ENCODE data around the gene HNRNPL.
"Not testable (repeated sequence)": the region's sequence is repeated elsewhere in the genome, so short reads cannot be mapped to it uniquely, and the experiment has no call there.

HNRNPL gene

DNA sequence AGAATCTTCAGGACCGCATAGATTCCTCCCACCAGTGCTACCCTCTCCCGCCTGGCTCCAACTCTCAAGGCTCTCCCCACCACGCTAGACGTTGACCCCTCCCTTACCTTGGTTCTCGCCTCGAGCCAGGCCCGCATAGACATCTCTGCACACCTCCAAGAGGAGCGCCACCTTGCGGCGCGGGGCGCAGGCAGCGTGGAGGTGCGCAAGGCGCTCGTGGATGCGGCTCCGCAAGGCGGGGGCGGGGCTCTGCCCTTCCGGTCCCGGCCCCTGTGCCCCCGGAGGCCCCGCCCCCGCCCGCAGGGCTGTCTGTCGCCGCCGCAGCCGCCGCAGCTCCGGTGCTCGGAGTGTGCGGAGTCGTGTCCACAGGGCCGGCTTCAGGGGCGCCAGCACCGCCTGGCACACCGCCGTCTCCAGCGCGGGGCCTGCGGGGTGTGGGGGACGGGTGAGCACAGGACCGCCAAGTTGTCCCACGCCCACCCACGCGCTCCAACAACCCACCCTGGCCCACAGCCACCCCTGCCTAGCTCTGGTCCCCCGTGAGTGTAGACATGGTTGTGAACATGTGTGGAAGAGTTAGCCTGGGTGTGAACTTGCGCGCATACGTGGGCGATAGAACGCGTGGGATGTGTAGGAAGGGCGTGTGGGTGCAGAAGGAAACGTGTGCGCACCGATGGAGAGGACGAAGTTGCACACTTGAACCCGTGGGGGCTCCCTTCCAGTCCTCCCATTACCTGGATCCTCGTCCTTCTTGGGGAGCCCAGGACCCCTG is 20.2 kb upstream of the HNRNPL start:
- peak; percentile 83 to 93 (median 87) for DNase-seq (ENCODE audit: low read depth in 3 of 3)

DNA sequence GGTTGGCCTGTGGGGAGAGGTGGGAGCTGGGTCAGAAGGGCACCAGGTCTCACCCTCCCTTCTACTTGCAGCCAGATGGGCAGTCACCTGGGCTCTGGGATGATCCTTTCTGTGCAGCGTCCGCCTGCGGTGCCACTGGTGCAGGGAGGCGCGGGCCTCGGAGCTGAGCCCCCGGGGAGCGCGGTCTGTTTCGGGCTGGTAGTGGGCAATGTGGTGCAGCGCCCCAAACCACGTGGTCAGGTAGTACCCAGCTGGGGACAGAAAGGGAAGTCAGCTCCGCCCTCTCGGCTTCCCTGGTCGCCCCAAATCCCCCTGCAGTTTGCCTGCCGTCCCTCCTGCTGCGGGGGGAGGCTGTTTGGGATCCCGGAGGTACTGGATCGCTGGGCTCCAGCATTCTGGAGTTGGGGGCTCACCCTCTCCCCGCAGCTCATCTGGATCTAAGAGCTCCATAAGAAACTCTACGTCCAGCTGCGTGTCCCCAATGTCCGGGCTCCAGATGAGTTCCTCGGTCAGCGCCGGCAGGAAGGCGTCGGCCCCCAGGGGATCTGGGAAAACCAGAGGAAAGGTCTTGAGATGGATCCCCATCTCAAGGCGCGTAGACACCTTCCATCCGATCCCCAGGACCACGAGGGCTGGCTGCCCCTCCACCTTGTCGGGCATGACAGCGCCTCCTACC is 19.5 kb upstream of the HNRNPL start:
- peak in 1 of 3 experiments; percentile 36 for DNase-seq (ENCODE audit: low read depth in 3 of 3)

DNA sequence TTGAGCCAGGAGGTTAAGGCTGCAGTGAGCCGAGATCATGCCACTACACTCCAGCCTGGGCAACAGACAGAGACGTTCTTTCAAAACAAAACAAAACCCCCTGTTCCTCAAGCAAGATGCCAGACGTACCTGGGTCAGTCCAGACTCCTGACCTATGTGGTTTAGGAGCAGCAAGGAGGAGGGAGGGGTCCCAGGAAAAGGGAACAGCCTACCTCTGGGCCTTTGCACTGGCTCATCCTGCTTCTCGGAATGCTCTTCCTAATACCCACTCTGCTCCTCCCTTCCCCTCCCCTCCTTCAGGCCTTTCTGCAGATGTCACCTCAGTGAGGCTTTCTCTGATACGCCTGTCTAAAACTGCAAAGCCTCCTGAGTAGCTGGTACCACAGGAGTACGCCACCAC is 18.8 kb upstream of the HNRNPL start:
- DNase-seq (ENCODE audit: low read depth in 3 of 3): no peak

DNA sequence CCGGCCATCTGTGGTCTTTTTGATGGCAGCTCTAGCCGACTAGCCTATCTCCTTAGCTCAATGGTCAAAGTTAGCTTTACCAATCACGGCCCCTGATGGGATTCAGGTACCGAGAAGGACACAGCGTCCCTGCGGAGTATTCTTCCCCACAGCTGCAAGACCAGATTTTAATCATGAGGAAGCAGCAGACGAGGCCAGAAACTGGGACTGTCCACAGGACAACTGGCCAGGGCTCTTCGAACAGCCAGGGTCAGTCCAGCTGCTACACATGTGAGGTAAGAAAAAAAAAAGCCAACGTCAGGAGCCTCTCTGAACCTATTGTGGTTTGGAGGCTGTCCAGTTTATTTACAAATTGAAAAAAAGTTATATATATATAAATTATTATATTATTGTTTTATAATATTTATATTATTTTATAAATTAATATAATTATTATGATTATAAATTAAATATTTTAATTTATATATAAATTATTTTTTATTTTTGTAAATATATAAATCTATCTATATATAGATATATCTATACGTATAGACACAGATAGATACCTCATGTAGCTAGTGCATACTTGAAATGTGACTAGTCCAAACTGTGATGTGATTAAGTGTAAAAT is 17.5 kb upstream of the HNRNPL start:
- no peak for DNase-seq (ENCODE audit: low read depth in 3 of 3)

DNA sequence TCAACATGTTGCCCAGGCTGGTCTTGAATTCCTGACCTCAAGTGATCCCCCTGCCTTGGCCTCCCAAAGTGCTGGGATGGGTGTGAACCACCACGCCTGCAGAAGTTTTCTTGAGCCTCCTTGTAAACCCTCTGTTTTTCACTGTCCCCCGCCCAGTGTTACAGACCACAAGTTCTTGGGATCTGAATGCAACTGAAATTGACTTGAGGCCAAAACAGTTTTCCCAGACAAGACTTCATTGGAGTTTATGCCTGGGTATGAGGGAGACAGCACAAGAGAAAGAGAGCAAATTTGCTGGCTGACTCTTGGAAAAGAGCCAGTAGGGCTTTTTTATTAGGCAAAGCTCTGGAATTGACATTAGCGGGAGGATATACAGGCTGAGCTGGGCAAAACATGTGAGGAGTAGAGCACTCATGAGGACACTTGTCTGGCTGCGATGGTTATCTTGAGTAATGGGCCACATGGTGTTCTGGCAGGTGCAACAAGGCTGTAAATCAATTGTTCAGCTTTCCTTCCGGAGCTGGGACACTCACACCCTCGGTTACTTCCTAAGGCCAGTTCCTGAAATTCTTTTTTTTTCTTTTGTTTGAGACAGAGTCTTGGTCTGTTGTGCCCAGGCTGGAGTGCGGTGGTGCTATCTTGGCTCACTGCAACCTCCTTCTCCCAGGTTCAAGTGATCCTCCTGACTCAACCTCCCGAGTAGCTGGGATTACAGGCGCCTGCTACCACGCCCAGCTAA is 12.7 kb upstream of the HNRNPL start:
- no peak for DNase-seq (ENCODE audit: low read depth in 3 of 3)

DNA sequence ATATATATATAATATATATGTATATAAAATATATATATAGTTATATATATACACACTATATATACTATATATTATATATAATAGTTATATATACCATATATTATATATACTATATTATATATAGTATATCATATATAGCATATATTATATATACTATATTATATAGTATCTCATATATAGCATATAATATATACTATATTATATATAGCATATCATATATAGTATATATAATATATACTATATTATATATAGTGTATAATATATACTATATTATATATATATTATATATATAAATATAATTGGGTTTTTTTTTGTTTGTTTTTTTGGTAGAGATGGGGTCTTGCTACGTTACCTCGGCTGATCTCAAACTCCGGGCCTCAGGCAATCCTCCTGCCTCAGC is 11.6 kb upstream of the HNRNPL start:
- DNase-seq (ENCODE audit: low read depth in 3 of 3): no peak

DNA sequence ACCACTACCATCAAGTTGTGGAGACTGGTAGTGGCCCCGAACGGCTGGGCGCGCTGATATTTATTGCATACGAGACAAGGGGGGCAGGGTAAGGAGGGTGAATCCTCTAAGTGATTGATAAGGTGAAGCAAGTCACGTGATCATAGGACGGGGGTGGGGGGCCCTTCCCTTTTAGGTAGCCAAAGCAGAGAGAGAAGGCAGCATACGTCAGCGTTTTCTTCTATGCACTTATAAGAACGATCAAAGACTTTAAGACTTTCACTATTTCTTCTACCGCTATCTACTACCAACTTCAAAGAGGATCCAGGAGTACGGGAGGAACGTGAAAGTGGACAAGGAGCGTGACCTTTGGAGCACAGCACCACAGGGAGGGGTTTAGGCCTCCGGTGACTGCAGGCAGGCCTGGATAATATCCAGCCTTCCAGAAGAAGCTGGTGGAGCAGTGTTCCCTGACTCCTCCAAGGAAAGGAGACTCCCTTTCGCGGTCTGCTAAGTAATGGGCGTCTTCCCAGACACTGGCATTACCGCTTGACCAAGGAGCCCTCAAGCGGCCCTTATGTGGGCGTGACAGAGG is 9.9 kb upstream of the HNRNPL start:
- not testable (repeated sequence) for DNase-seq (ENCODE audit: low read depth in 3 of 3)

DNA sequence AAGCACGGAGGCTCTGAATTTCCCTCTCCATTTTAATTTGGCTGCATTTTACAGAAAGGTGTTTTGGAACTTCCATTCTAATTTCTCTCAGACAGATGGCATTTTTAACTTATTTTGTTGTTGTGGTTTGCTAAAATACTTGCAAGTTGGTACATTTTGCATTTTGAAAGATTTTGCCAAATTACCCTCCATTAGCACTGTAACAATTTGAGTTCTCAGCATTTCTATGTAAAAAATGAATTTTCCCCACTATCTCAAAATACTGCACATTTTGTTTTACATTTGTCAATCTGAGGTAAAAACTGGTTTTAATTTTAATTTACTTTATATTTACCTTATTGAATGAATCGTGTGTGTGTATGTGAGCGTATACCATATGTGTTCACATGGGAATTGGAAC is 7.0 kb upstream of the HNRNPL start:
- DNase-seq (ENCODE audit: low read depth in 3 of 3): no peak

DNA sequence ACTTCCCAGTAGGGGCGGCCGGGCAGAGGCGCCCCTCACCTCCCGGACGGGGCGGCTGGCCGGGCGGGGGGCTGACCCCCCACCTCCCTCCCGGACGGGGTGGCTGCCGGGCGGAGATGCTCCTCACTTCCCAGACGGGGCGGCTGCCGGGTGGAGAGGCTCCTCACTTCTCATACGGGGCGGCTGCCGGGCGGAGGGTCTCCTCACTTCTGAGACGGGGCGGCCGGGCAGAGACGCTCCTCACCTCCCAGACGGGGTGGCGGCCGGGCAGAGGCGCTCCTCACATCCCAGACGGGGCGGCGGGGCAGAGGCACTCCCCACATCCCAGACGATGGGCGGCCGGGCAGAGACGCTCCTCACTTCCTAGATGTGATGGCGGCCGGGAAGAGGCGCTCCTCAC is 6.0 kb upstream of the HNRNPL start:
- not testable (repeated sequence) for DNase-seq (ENCODE audit: low read depth in 3 of 3)

DNA sequence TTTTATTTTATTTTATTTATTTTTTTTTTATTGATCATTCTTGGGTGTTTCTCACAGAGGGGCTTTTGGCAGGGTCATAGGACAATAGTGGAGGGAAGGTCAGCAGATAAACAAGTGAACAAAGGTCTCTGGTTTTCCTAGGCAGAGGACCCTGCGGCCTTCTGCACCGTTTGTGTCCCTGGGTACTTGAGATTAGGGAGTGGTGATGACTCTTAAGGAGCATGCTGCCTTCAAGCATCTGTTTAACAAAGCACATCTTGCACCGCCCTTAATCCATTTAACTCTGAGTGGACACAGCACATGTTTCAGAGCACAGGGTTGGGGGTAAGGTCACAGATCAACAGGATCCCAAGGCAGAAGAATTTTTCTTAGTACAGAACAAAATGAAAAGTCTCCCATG is 5.2 kb upstream of the HNRNPL start:
- DNase-seq (ENCODE audit: low read depth in 3 of 3): not testable (repeated sequence)

DNA sequence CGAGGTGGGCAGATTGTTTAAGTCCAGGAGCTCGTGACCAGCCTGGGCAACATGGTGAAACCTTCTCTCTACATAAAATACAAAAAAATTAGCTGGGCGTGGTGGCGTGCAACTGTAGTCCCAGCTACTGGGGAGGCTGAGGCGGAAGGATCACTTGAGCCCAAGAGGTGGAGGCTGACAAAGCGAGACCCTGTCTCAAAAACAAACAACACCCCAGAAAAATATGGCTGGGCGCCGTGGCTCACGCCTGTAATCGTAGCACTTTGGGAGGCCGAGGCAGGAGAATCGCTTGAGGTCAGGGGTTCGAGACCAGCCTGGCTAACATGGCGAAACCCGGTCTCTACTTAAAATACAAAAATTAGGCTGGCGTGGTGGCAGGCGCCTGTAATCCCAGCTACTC is 3.4 kb upstream of the HNRNPL start:
- DNase-seq (ENCODE audit: low read depth in 3 of 3): no peak

DNA sequence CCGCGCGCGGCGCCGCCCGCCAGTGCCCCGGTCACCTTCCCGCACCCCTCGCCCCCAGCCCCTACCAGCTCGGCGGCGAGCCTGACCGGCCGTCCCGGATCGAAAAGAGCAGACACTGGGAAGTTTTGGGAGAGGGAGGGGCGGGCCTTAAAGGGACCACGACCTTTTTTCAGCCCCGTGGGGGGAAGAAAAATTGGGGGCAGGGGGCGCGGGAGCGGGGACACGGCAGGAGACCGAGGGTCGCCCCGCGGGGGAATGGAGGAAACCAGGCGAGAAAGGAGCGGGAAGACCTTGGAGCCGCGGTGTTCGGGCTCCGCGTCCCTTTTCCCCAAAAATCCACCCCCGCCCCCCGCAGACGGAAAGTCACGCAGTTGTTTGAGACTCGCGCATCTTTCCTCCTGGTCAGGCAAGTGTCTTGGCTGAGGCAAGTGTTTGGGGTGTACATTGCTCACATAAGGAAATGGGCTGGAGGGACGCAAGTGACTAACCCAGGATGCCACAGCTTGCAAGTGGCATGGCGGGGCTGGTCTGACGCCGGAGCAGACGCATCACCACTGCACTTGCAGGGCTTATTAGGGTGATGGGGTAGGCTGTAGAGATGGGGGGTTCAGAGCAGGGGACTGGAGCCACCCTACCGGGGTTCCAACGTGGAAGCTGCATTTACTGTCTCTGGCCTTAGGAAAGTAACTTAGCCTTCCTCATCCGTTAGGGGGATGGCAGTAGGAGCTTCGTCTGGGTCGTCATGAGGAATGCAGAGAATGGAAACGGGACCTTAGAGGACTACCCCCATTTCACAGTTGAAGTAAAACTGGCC is 2.7 kb upstream of the HNRNPL start:
- DNase-seq (ENCODE audit: low read depth in 3 of 3): peak in 1 of 3 experiments; percentile 57

DNA sequence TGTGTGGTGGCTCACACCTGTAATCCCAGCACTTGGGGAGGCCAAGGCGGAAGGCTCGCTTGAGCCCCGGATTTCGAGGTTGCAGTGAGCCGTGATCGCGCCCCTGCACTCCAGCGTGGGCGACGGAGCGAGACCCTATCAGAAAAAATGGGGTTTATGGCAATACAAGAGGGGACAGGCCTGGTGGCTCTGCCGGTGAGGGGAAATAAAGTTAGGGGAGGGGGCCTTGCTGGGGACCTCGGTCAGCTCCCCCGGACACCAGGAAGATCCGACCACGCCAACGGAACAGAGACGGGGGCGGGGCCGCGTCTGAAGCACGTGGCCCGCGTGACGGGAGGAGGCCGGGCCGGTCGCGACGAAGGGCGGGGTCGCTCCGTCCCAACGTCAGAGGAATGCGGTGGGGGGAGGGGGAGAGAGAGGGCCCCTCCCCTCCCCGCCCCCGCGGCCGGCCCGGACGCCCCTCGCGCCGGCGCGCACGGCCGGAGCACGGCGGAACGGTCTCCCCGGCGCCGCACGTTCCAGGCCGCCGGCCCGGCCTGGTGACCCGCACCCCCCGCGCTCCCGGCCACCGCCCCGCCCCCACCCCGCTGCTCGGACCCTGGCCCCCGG is 1.9 kb upstream of the HNRNPL start:
- DNase-seq (ENCODE audit: low read depth in 3 of 3): peak; percentile 83 to 91 (median 85)

DNA sequence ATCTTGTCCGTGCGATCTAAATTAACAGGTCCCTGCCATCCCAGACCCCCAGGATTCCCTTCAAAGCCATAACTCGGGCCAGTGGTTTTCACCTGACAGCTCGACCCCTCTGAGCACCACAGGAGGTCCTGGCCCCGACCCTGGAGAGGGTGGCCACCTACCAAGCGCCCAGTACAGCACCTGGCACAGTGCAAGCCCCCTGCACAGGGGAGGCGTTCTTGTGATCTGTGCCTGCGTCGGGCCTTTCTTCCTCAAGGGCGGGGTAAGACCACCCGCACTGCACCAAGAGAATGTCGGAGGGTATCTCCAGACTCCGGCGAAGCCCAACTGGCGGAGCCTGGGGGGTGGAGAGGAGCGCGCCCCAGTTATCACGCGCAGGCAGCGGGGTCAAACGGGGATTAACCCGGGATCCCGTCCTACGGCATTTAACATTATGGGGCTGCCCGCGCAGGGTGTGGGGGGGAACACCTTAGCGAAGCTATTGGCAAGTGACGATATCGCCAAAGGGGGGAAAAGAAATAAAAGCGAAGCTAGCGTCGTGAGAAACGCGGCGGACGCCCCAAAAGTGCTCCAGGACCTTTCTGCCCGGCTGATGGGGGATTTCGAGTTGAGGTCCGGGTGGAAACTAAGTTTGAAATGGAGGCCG is 1.3 kb upstream of the HNRNPL start:
- DNase-seq (ENCODE audit: low read depth in 3 of 3): no peak

DNA sequence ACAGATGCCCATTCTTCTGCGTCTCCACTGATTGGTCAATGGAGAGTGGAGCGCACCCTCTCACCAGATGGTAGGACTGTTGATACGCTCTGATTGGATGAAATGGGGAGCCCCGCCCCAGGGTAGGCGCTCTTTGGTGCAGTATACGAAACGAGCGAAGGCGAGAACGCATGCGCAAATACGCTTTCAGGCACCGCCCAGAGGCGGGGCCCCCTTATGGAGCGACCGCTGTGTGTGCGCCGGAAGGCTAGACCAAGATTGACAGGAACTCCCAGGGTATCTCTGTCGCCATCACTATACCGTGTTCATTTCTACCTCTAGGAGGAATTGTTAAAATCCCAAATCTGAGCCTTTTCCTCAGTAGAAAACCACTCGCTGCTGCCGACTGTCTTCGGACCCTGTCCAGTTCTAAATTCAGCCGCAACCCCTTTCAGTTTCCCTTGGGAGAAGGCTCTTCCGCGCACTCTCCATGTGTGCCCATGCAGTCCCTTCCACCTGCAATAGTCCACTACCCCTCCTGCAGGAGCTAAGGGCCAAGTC is 720 bp upstream of the HNRNPL start:
- peak in 2 of 3 experiments; percentile 94 to 98 for DNase-seq (ENCODE audit: low read depth in 3 of 3)

DNA sequence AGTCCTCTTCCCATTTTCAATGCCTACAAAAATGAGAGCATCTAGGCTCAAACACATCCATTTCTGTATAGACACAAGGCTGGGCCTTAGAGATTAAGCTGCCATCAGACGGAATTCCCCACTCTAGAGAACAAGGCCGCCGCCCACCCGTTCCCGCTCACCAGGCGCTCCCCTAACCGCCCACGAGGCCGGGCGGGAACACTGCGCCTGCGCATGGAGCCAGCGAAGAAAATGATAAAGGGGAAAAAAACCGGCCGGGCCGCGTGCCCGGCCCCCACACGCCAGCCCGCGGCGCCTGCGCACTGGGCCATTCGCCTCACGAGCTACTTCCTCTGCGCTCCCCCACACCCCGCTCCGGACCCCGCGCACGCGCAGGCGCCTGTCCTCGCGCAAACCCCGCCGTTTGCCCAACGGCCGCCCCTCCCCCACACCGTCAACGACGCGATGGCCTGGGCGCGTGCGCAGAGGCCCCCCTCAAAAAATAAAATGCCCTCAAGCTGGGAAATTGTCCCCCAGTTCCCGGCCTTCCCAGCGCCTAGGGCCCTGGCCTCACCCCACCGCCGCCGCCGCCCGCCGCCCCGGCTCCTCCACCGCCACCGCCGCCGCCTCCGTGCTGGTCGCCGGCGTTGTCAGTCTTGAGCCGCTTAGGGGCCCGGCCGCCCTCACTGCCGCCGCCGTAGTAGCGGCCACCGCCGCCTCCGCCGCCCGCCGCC is 483 bp downstream of the HNRNPL start:
- DNase-seq (ENCODE audit: low read depth in 3 of 3): peak; percentile 96 to 98 (median 98)

DNA sequence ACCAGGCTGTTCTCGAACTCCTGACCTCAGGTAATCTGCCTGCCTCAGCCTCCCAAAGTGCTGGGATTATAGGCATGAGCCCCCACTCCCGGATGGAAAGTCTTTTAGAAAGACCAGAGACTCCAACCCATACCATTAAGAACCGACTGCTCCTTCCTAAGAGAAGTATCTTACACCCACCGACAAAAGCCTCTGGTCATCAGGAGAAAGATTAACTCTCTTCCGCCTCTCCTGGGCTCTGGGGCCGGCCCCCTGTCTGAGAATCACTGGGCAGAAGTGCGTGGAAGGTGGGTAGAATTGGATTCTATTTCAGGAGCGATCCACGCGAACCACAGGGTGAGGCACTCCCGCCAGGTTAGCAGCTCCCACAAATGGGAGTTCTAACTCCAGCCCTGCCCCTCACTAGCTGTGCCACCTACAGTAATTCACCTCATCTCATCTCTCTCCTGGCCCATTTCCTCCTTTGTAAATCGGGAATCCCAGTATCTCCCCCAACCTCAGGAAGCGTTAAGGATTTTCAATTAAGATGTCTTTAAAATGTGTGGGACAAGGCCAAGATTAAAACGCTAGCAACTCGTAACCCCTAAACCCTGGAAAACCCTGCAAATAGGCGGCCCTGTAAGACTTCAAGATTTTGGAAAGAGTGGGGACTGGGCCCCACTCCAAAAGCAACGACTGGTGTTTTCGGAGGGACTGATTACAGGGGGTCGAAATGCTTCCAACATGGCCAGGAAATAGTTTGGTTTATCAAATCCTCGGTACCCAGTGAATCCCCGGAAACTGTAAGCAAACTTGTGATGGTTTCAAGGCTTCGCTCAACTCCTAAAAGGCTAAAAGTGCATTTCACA is 1.3 kb downstream of the HNRNPL start:
- DNase-seq (ENCODE audit: low read depth in 3 of 3): no peak

DNA sequence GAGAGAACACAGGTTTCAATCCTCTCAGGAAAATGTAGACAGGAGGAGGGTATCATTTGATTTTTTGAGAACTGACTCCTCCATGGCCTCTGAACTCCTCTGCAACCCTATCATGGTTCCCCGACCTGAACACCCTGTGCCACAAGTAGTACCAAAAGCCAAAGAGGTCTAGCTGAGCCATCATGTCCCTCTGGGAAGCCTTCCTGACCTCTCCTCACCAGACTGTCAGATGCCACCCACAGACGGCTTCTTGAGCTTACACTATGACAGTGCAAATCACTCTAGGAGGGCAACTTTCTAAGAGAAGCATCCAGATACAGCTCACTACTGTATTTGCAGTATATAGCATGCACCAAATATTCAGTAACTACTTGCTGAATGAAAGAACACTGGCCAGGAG is 3.7 kb downstream of the HNRNPL start:
- DNase-seq (ENCODE audit: low read depth in 3 of 3): no peak

Measured in stimulated activated CD4-positive, alpha-beta T cell treated with anti-CD3 and anti-CD28 coated beads, TNF-alpha, amount 100 ng/mL, for 24 hours (primary cell).